HUES6 (cell line): ENCODE results near the gene GPN2.

Experiments used
- H3K27ac ChIP-seq: 2 replicates; pipeline ENCODE4 v1.7.0; 2013; ENCODE audit warnings: low read depth, mild to moderate bottlenecking, low read length, inconsistent platforms
- H3K27me3 ChIP-seq: 2 replicates; pipeline ENCODE4 v1.6.1; 2013; ENCODE audit warnings: low read length; ENCODE audit not compliant: control insufficient read depth, insufficient read depth
- H3K36me3 ChIP-seq: 2 replicates; pipeline ENCODE4 v1.6.1; 2013; ENCODE audit warnings: low read length; ENCODE audit not compliant: control insufficient read depth, insufficient read depth
- H3K4me1 ChIP-seq: 2 replicates; pipeline ENCODE4 v1.6.1; 2013; ENCODE audit warnings: low read length; ENCODE audit not compliant: control insufficient read depth, insufficient read depth
- H3K4me3 ChIP-seq: 2 replicates; pipeline ENCODE4 v1.5.1; 2013; ENCODE audit warnings: low read depth, low read length
- H3K9ac ChIP-seq: one replicate; pipeline ENCODE4 v1.6.1; 2013; ENCODE audit warnings: mild to moderate bottlenecking, low read length
- H3K9me3 ChIP-seq: 2 replicates; pipeline ENCODE4 v1.6.1; 2013; ENCODE audit warnings: low read depth, low read length; ENCODE audit not compliant: control insufficient read depth, insufficient read depth

The GPN2 gene

GRCh38 chr1:26889551-26890466 is at the start of gene GPN2:
Gene GPN2, minus strand, starts transcription at chr1:26890283. Its CDS starts 187 bp downstream, at chr1:26890096.
- peak within 1 kb of the TSS; percentile 89 for H3K9ac ChIP-seq
- H3K36me3 ChIP-seq = peaks cover 53% of the 10 kb centered on the region
- H3K27me3 ChIP-seq = no peaks in the 10 kb centered on the region
- H3K27ac ChIP-seq = peak within 1 kb of the TSS; percentile 80
- no peaks in the 10 kb centered on the region for H3K9me3 ChIP-seq
- peak within 1 kb of the TSS; percentile 95 for H3K4me3 ChIP-seq
- peaks cover 3% of the 10 kb centered on the region; the same call in 1 of the 2 replicates for H3K4me1 ChIP-seq

DNA sequence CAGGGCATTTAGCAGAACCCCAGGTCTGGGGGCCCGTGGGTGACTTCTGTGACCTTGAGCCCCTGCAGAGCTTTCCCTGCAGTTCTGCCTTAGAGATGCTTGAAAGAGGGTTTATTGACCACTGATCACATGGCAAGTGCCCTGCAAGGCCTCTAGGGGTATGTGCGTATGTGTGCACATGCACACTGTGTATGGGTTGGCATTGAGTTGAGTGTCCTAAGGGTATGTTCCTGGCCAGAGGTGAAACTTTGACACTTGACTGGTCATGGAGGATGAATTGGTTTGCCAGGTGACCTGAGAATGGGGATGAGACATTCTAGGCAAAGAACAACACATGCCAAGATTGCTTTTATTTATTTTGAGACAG is 48.6 kb upstream of the GPN2 start:
- no peaks in the 10 kb centered on the region for H3K9me3 ChIP-seq
- no peaks in the 10 kb centered on the region for H3K4me1 ChIP-seq
- no peak overlapping the region for H3K9ac ChIP-seq
- H3K27ac ChIP-seq = no peak overlapping the region
- H3K4me3 ChIP-seq = no peak overlapping the region
- H3K27me3 ChIP-seq = no peaks in the 10 kb centered on the region
- peaks cover 71% of the 10 kb centered on the region for H3K36me3 ChIP-seq

GRCh38 chr1:26938004-26938658 is 48.0 kb upstream of the GPN2 start:
- no peaks in the 10 kb centered on the region for H3K27me3 ChIP-seq
- no peak overlapping the region for H3K27ac ChIP-seq
- H3K36me3 ChIP-seq = peaks cover 69% of the 10 kb centered on the region
- no peak overlapping the region for H3K9ac ChIP-seq
- no peaks in the 10 kb centered on the region for H3K4me1 ChIP-seq
- H3K4me3 ChIP-seq = no peak overlapping the region
- H3K9me3 ChIP-seq = no peaks in the 10 kb centered on the region

DNA sequence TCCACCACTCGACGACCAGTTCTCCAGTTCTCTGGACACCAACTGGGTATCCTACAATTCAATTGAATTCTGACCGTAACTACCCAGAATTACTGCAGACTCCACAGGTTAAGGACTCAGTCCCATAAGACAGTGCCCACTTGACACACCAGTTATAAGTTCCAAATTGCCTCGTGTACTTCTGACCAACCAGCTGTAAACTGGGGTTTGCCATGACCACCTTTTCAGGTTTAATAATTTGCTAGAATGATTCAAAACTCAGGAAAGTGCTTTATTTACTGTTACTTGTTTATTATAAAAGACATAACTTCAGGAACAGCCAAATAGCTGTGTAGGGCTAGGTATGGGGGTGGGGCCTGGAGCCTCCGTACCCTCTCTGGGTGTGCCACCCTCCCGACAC is 46.7 kb upstream of the GPN2 start:
- Histone ChIP-seq H3K4me1 (no peaks in the 10 kb centered on the region), H3K9ac (no peak overlapping the region), H3K27me3 (no peaks in the 10 kb centered on the region), H3K27ac (no peak overlapping the region), H3K4me3 (no peak overlapping the region), H3K36me3 (peaks cover 71% of the 10 kb centered on the region), H3K9me3 (no peaks in the 10 kb centered on the region)

- H3K9me3 ChIP-seq = no peaks in the 10 kb centered on the region
- H3K4me1 ChIP-seq = no peaks in the 10 kb centered on the region
- H3K36me3 ChIP-seq = peaks cover 69% of the 10 kb centered on the region
- no peaks in the 10 kb centered on the region for H3K27me3 ChIP-seq
- H3K4me3 ChIP-seq = no peak overlapping the region
- H3K27ac ChIP-seq = no peak overlapping the region
- H3K9ac ChIP-seq = no peak overlapping the region
Measured at GRCh38 chr1:26932531-26932930, 42.4 kb upstream of the GPN2 start.

- no peak overlapping the region for H3K4me3 ChIP-seq
- H3K27ac ChIP-seq = no peak overlapping the region
- H3K9me3 ChIP-seq = no peaks in the 10 kb centered on the region
- peaks cover 51% of the 10 kb centered on the region for H3K36me3 ChIP-seq
- no peak overlapping the region for H3K9ac ChIP-seq
- H3K27me3 ChIP-seq = no peaks in the 10 kb centered on the region
- peaks cover 15% of the 10 kb centered on the region for H3K4me1 ChIP-seq
Measured at GRCh38 chr1:26923711-26924110, 33.6 kb upstream of the GPN2 start.

DNA sequence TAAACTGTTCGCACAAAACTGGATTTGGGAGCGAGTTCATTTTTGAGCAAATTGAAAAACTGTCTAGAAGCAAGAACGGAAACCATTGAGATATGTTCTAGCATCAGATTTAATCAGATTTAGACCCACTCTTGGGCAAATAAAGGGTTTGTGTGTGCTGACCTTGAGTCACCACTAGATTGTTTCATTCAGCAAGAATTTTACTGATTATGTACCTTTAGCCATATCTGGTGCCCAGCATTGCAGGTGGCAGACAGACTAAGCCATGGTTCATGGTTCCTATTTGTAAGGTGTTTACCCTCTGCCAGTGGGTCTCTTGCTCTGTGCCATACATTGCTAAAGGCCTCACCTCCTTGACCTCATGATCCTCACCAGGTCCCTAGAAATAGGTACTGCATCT is 32.8 kb upstream of the GPN2 start:
- Histone ChIP-seq H3K27ac (no peak overlapping the region), H3K27me3 (no peaks in the 10 kb centered on the region), H3K9ac (no peak overlapping the region), H3K9me3 (no peaks in the 10 kb centered on the region), H3K36me3 (peaks cover 43% of the 10 kb centered on the region), H3K4me1 (peaks cover 15% of the 10 kb centered on the region), H3K4me3 (peak overlapping the region; percentile 92)

DNA sequence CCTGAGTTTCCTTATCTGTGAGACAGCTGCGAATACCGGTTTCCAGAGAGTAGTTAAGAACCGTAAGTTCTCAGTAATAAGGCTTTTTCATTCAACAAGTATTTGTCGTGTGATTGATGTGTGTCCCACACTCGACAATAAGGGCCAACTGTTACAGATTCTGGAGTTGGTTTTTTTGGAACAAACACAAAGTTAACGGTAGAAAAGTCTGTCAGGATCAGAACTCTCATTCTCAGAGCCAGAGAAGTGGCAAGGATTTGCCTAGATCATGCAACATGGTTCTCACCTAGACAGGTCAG is 32.3 kb upstream of the GPN2 start:
- H3K9me3 ChIP-seq = no peaks in the 10 kb centered on the region
- peaks cover 38% of the 10 kb centered on the region for H3K36me3 ChIP-seq
- peaks cover 15% of the 10 kb centered on the region for H3K4me1 ChIP-seq
- no peak overlapping the region; the same call in 1 of the 2 replicates for H3K27ac ChIP-seq
- no peaks in the 10 kb centered on the region for H3K27me3 ChIP-seq
- H3K4me3 ChIP-seq = peak overlapping the region; percentile 92
- H3K9ac ChIP-seq = peak overlapping the region; percentile 97

GRCh38 chr1:26921540-26922430 is 31.7 kb upstream of the GPN2 start, which contains the start of gene NUDC:
Gene NUDC, plus strand, starts transcription at chr1:26921743. Its CDS starts 106 bp downstream, at chr1:26921849.
- Histone ChIP-seq H3K4me1 (peaks cover 15% of the 10 kb centered on the region), H3K27me3 (no peaks in the 10 kb centered on the region)

DNA sequence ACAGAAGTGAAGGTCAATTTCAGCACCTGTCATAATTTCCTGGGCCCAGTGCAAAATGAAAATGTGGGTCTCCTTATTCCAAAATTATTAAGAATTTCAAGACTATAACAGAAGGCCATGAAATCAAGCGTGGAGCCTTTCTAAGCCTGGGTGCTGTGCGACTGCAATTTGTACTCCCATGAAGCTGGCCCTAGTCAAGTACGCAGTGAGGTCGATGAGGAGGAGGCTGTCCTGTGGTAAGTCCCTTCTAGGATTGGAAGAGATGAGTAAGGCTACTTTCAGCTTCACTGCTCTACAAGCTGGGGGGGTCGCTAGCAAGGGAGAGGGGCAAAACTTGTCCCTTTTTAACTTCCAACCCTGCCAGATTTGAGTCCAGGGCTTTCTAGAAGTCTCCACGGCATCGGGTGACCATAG is 31.1 kb upstream of the GPN2 start:
- Histone ChIP-seq H3K4me1 (peaks cover 15% of the 10 kb centered on the region), H3K4me3 (peak overlapping the region; percentile 92), H3K9ac (peak overlapping the region; percentile 70), H3K27ac (peak overlapping the region; percentile 22; the same call in 1 of the 2 replicates), H3K36me3 (peaks cover 26% of the 10 kb centered on the region), H3K9me3 (no peaks in the 10 kb centered on the region), H3K27me3 (no peaks in the 10 kb centered on the region)

More at GRCh38 chr1:26921540-26922430, 31.7 kb upstream of the GPN2 start, which contains the start of gene NUDC:
- Histone ChIP-seq H3K9me3 (no peaks in the 10 kb centered on the region), H3K9ac (peak within 1 kb of the TSS; percentile 97), H3K27ac (peak within 1 kb of the TSS; percentile 74), H3K36me3 (peaks cover 32% of the 10 kb centered on the region), H3K4me3 (peak within 1 kb of the TSS; percentile 92)
